Hindlimb muscle (tissue), 1 donor: ENCODE data around the gene GPC2. TPM values are rescaled to one million over a fixed set of nuclear protein-coding genes. Genes with fewer than 3 reads are reported as not detected.
A peak's percentile ranks its signal among the peaks of the same experiment; 100 is the strongest.
"Not testable (repeated sequence)": the region's sequence is repeated elsewhere in the genome, so short reads cannot be mapped to it uniquely, and the experiment has no call there.

Experiments used
- DNase-seq: peaks from one replicate; pipeline ENCODE4 v3.0.0-alpha.2; 2013
- polyA plus RNA-seq: library from polyadenylated mRNA; unstranded; fragments of 120-200 nt; gene quantifications from one replicate; pipeline ENCODE4 v1.2.1, GENCODE V29; 2013; ENCODE audit not compliant: insufficient read length

GPC2 gene
- polyA plus RNA-seq, 1 donor = 10.1 TPM

GRCh38 chr7:100198266-100198665 is 21.1 kb upstream of the GPC2 start:
- no peak for DNase-seq

DNA sequence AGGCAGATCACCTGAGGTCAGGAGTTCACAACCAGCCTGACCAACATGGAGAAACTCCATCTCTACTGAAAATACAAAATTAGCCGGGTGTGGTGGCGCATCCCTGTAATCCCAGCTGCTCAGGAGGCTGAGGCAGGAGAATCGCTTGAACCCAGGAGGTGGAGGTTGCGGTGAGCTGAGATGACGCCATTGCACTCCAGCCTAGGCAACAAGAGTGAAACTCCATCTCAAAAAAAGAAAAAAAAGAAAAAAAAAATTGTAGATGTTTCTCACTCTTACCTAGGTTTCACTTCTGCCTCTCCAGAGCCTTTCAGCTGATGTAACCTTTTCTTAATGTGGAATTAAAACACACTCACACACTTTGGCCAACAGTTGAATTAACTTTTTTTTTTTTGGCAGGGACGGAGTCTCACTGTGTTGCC is 18.7 kb upstream of the GPC2 start:
- DNase-seq = not testable (repeated sequence)

DNA sequence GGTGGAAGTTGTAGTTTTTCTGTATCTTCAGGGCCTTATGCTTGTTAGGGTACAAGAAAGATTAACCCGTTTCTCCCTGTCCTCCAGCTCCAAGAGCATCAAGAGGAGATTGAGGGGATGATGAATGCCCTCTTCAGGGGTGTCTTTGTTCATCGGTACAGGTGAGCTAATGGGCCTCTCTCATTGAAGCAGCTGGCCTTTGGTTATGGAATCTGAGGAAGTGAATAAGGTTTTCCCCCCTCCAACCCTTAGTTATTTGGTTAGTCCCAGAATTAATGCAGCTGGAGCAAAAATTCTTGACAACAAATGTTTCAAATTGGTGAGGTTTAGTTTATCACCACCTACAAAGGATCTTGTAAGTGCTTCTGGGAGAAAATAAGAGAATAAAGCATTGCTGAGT is 18.0 kb upstream of the GPC2 start:
- no peak for DNase-seq

GRCh38 chr7:100192969-100193368 is 15.8 kb upstream of the GPC2 start:
- no peak for DNase-seq

- DNase-seq = not testable (repeated sequence)
These were observed 15.2 kb upstream of the GPC2 start for GRCh38 chr7:100192281-100192862.

DNA sequence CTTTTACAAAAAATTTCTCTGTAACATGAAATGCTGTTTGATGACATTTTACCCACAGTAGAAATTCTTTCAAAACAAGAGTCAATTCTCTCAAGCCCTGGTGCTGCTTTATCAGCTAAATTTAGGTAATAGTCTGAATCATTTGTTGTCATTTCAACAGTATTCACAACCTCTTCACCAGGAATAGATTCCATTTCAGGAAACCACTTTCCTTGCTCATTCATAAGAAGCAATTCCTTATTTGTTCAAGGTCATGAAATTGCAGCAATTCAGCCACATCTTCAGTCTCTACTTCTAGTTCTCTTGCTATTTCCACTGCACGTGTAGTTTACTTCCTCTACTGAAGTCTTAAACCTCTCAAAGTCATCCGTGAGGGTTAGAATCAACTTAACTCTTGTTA is 14.6 kb upstream of the GPC2 start:
- DNase-seq = no peak

DNA sequence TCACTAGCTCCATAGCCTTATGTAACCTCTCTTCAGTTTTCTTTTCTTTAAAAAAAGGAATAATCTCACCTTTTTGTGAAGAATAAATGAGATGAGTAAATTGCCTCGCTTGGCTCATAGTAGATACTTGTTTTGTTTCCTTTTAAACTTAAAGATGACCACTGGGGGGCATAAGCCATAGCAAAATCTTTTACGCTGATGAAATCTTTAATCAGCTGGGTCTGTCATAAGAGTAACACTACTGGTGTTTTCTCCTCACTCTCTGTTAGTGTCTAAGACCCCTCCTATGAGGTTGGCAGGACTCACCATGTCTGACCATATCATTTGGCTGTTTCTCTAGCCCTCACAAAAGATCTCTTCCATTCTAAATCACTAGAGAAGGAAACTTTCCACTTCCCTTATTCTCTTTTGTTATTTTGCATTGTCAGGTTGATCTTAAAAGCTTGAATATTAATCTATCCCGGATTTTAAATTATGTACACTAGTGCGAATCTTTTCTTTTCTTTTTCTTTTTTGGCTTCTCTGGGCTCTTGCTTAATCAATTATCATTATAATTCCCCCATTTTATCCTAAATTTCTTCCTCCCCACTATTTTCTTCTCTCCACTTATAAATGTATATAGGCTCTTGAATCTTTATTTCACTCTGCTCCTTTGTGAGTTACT is 13.0 kb upstream of the GPC2 start:
- DNase-seq = peak; percentile 52

DNA sequence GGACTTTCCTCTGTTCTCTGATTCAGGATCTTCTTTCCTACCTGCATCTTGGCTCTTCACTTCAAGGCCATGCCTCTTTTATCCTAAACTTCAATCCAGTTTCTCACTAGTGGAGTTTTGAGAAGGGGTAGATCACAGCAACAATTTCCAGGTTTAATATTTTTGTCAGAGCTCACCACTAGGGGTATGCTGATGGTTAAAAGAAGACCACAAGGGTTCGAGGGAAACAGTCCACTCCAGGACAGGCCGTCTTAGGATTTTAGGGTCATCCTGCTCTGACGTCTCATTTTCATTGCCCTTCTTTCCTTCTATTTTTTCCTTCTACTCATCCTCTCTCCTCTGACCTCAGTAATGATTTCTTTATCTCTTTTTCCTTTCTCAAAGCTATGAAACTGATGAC is 11.9 kb upstream of the GPC2 start:
- no peak for DNase-seq

DNA sequence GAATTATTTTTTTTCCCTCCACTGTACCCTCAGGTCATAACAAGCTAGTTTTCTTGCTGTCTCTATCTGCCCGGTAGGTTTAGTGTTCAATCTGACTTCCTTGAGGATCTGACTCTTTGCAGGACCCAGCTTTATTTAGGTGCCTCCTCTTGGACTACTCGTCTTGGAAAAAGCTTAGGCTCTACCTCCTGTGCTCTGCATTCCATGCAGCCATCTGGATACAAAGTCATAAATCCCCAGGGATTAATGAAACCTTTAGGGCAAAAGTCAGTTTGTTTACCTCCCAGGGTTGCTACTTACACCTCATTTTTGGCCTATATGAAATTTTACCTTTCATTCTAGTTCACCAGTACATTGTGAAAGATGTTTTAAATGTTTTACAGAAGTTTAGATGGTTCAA is 8.5 kb upstream of the GPC2 start:
- DNase-seq = no peak

DNA sequence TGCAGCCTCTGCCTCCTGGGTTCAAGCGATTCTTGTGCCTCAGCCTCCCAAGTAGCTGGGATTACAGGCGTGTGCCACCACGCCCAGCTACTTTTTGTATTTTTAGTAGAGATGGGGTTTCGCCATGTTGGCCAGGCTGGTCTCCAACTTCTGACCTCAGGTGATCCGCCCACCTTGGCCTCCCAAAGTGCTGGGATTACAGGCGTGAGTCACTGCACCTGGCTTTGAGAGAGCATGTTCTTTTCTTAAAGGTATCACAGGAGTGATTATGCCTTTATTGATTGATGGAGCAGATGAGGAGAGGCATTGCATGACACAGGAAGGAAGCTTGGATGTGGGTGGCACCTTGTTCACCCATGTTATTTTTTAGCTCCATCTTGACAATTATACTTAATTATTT is 5.9 kb upstream of the GPC2 start:
- not testable (repeated sequence) for DNase-seq

GRCh38 chr7:100182616-100183015 is 5.4 kb upstream of the GPC2 start:
- not testable (repeated sequence) for DNase-seq

- DNase-seq = not testable (repeated sequence)
These were observed 2.9 kb upstream of the GPC2 start for GRCh38 chr7:100180084-100180483.

- DNase-seq = no peak
These were observed 811 bp downstream of the GPC2 start for GRCh38 chr7:100176096-100177044.

DNA sequence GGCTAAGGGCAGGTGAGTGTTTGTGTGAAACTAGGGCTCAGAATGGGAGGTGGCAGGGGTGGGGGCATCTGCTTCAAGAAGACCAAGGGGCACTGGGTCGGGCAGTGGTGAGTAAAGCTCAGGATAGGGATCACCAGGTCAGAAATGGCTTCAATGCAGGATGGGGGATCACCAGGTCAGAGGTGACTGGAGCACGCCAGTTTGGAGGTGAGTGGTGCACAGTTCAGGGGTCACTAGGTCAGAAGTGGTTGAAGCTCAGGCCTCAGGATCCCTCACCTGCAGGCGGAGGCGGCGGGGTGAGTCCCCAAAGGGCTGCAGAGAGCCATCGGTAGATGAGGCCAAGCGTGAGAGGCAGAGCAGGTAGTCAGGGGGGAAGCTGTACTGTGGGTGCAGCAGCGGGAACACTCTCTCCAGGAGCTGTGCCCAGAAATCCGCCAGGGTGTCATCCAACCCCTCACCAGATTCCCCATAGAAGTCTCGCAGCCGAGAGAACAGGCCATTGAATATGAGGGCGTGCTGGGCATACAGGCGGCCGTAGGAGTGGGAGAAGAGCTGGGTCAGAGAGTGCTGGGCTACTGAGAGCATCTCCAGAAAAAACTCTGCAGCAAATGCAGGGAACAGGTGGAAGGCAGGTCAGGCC is 1.8 kb downstream of the GPC2 start:
- no peak for DNase-seq

DNA sequence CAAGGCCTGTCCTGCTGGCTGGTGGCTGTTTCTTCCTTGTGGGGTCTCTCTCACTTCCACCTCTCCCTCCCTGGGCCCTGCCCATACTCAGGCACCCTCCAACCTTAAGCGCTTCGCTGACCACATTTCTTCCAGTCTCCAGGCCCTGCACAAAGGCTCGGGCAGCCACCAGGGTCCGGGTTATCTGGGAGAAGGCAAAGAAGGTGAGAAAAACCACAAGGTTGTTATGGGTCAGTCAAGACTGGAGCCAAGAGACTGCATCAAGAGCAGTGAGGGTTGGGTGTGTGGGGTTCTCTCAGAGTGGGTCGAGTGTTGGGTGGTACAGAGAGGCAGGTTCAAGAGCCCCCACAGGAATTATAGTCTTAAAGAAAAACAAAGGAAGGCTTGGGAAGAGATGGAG is 2.6 kb downstream of the GPC2 start:
- DNase-seq = no peak

DNA sequence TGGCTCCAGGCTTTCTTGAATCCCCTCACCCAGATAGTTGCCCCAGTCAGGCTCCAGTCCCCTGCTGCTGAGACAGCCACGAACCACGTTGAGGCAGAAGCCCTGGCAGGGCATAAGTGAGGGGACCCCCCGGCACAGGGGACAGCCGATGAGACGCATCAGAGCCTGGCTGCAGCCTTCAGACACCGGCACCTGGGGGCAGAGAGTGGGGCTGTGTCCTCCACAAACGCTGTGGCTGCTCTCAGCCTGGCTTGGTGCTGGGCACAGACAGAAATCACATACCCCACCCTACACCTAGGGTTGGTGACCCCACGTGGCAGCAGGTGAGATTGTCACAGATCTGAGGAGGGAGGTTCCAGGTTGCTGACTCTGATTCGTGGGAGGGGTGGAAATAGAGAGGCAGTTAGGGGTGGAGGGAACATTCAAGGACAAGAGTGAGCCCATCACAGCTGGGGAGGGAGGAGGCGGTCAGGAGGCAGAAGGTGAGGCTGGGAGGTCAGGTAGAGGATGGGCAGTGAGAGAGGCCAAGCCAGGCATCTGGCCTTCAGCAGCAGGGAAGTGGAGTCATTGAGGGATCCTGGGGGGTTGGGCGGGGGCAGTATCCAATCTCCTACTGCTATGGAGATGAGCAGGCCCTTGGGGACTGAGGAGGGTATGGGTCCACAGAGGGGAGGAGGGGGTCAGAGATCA is 3.2 kb downstream of the GPC2 start:
- no peak for DNase-seq

GRCh38 chr7:100171840-100172239 is 5.3 kb downstream of the GPC2 start:
- no peak for DNase-seq

- no peak for DNase-seq
These were observed 6.0 kb downstream of the GPC2 start for GRCh38 chr7:100171087-100171681.

DNA sequence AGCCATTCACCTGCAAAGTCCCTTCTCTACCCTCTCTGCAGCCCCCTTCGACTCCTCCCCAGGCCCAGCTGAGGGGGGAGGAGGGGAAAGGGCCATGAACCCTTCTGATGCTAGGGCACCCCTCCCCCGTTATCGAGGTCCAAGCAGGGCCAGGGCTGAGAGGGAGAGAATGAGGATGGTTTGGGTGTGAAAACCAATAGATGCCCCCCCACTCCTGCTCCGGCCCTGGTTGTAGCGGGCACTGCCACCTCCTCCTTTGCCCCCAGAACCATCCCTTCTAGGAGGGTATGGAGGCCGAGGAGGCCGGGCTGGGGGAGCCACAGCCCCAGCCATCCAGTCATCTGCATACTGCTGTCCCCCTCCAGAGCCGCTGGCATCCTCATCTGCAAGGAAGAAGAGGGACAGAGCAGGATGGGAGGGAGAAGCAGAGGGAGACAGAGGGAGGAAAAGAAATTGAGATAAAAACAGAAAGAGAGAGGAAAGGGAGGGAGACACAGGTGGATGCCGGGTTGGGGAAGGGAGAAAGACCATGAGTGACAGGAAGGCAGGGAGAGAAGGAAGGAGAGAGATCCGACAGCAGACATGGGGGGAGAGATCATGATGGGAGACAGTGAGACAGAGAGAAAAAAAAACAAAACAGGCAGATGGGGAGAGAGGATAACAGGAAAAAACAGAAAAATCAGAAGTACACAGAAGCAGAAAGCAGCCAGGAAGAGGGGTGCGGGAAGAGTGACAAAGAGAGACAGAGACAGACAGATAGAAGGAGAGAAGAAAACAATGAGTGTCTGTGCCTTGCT is 6.9 kb downstream of the GPC2 start:
- DNase-seq = no peak

GRCh38 chr7:100169147-100169850 is 7.9 kb downstream of the GPC2 start:
- no peak for DNase-seq
